Loucy (cell line): ENCODE results near the gene DRICH1.
"Not testable (repeated sequence)": the region's sequence is repeated elsewhere in the genome, so short reads cannot be mapped to it uniquely, and the experiment has no call there.

Experiments
- H2AFZ ChIP-seq: fragments of 200-600 bp; sonication (generic); 2 replicates; pipeline ENCODE4 v1.6.0; 2016; ENCODE audit warnings: antibody characterized with exemption, mild to moderate bottlenecking, low read length, moderate library complexity
- H3F3A ChIP-seq: fragments of 200-600 bp; 2 replicates; pipeline ENCODE4 v1.6.0; 2016; ENCODE audit warnings: antibody characterized with exemption, low read depth, mild to moderate bottlenecking
- H3K27me3 ChIP-seq: fragments of 200-600 bp; sonication (generic); 2 replicates; pipeline ENCODE4 v1.6.1; 2014; ENCODE audit warnings: low read length, mild to moderate bottlenecking; ENCODE audit not compliant: insufficient read depth, poor library complexity, severe bottlenecking
- H3K36me3 ChIP-seq: fragments of 200-600 bp; sonication (generic); 2 replicates; pipeline ENCODE4 v1.6.1; 2016; ENCODE audit warnings: low read length; ENCODE audit not compliant: insufficient read depth
- H3K4me1 ChIP-seq: fragments of 200-600 bp; sonication (generic); 2 replicates; pipeline ENCODE4 v1.5.1; 2014; ENCODE audit warnings: low read length, mild to moderate bottlenecking; ENCODE audit not compliant: insufficient read depth, poor library complexity, severe bottlenecking
- H3K4me2 ChIP-seq: fragments of 200-600 bp; sonication (generic); 2 replicates; pipeline ENCODE4 v1.6.0; 2014; ENCODE audit warnings: antibody characterized with exemption, low read length, low read depth, mild to moderate bottlenecking; ENCODE audit not compliant: poor library complexity, severe bottlenecking
- H3K4me3 ChIP-seq: fragments of 200-600 bp; sonication (generic); 2 replicates; pipeline ENCODE4 v1.5.1; 2014; ENCODE audit warnings: low read length, mild to moderate bottlenecking, mixed read lengths; ENCODE audit not compliant: poor library complexity, severe bottlenecking
- H3K79me2 ChIP-seq: fragments of 200-600 bp; sonication (generic); 2 replicates; pipeline ENCODE4 v1.6.1; 2014; ENCODE audit warnings: low read length; ENCODE audit not compliant: insufficient read depth
- H3K9ac ChIP-seq: fragments of 200-600 bp; sonication (generic); 2 replicates; pipeline ENCODE4 v1.6.0; 2014; ENCODE audit warnings: mild to moderate bottlenecking, low read depth, low read length, moderate library complexity; ENCODE audit not compliant: poor library complexity, severe bottlenecking
- H3K9me2 ChIP-seq: fragments of 200-600 bp; sonication (generic); replicated peaks from 2 replicates; pipeline ENCODE4 v1.6.1; 2016; ENCODE audit warnings: low read depth, low read length, mixed read lengths
- H3K9me3 ChIP-seq: fragments of 200-600 bp; sonication (generic); 2 replicates; pipeline ENCODE4 v1.6.1; 2014; ENCODE audit warnings: mild to moderate bottlenecking, antibody characterized with exemption, low read length, low read depth; ENCODE audit not compliant: insufficient read depth
- H4K20me1 ChIP-seq: fragments of 200-600 bp; sonication (generic); 2 replicates; pipeline ENCODE4 v1.6.0; 2014; ENCODE audit warnings: antibody characterized with exemption, low read length, mild to moderate bottlenecking; ENCODE audit not compliant: insufficient read depth, poor library complexity, severe bottlenecking
- CTCF ChIP-seq: fragments of 200-600 bp; sonication (generic); conservative IDR thresholded peaks from 2 replicates; pipeline ENCODE4 v1.5.1; 2014; ENCODE audit warnings: mild to moderate bottlenecking, antibody characterized with exemption, low read length
- EZH2phosphoT487 ChIP-seq: fragments of 200-600 bp; IDR thresholded peaks from 2 replicates; pipeline ENCODE4 v1.6.1; 2018; ENCODE audit warnings: antibody characterized with exemption, mild to moderate bottlenecking, moderate library complexity, borderline replicate concordance

The DRICH1 gene

GRCh38 chr22:23677701-23677995 is 45.5 kb upstream of the DRICH1 start:
- H3K79me2 ChIP-seq = no peaks in the 10 kb centered on the region
- H3K4me2 ChIP-seq = no peak overlapping the region
- H3K9me2 ChIP-seq = no peaks in the 10 kb centered on the region
- no peaks in the 10 kb centered on the region for H3K36me3 ChIP-seq
- peaks cover 12% of the 10 kb centered on the region for H3K4me1 ChIP-seq
- H3K9ac ChIP-seq = no peak overlapping the region
- H3F3A ChIP-seq = no peaks in the 10 kb centered on the region
- TF ChIP-seq CTCF = no peak
- TF ChIP-seq EZH2phosphoT487 = no peak
- H3K4me3 ChIP-seq = no peak overlapping the region
- H4K20me1 ChIP-seq = no peaks in the 10 kb centered on the region
- H3K9me3 ChIP-seq = no peaks in the 10 kb centered on the region
- no peak overlapping the region for H2AFZ ChIP-seq
- no peaks in the 10 kb centered on the region for H3K27me3 ChIP-seq

- not testable (repeated sequence) for H3K4me2 ChIP-seq, H3K27me3 ChIP-seq, H3K9me2 ChIP-seq, H3K79me2 ChIP-seq, H3K9me3 ChIP-seq, H3K4me3 ChIP-seq, H3K36me3 ChIP-seq, H4K20me1 ChIP-seq, H3F3A ChIP-seq, H3K9ac ChIP-seq, H2AFZ ChIP-seq
- peaks cover 14% of the 10 kb centered on the region for H3K4me1 ChIP-seq
These were observed 45.0 kb upstream of the DRICH1 start for GRCh38 chr22:23676841-23677700.

- H3K4me3 ChIP-seq = no peak overlapping the region
- H3K79me2 ChIP-seq = no peaks in the 10 kb centered on the region
- no peaks in the 10 kb centered on the region for H3K27me3 ChIP-seq
- H3K36me3 ChIP-seq = no peaks in the 10 kb centered on the region
- TF ChIP-seq EZH2phosphoT487 (no peak), CTCF (no peak)
- no peaks in the 10 kb centered on the region for H4K20me1 ChIP-seq
- no peaks in the 10 kb centered on the region for H3F3A ChIP-seq
- no peaks in the 10 kb centered on the region for H3K9me2 ChIP-seq
- H3K9me3 ChIP-seq = no peaks in the 10 kb centered on the region
- no peak overlapping the region for H3K4me2 ChIP-seq
- H3K9ac ChIP-seq = no peak overlapping the region
- H2AFZ ChIP-seq = no peak overlapping the region
- peaks cover 14% of the 10 kb centered on the region for H3K4me1 ChIP-seq
These were observed 43.6 kb upstream of the DRICH1 start for GRCh38 chr22:23675502-23676415.

GRCh38 chr22:23674886-23675501 is 42.9 kb upstream of the DRICH1 start:
- not testable (repeated sequence) for H3K4me2 ChIP-seq, H3K9ac ChIP-seq, H3F3A ChIP-seq, H3K9me3 ChIP-seq, H4K20me1 ChIP-seq, H3K36me3 ChIP-seq, H3K79me2 ChIP-seq, H2AFZ ChIP-seq, H3K27me3 ChIP-seq, H3K4me3 ChIP-seq, H3K9me2 ChIP-seq
- H3K4me1 ChIP-seq = peaks cover 14% of the 10 kb centered on the region
